Esophagus squamous epithelium (tissue), 4 donors: ENCODE results near the gene SYNE3.

ENCODE experiments used
- CTCF ChIP-seq, 6 experiments: fragments of 450-650 bp in 4 of 6; fragments of 200-600 bp in 2 of 6; sonication (generic) in 2 of 6; IDR thresholded peaks; one replicate each; pipeline ENCODE4 v1.5.1; 2016 to 2019; ENCODE audit warnings: antibody characterized with exemption in 6 of 6, mild to moderate bottlenecking in 4 of 6, moderate library complexity in 4 of 6
- POLR2A ChIP-seq, 4 donors: fragments of 450-650 bp; IDR thresholded peaks; one replicate each; pipeline ENCODE4 v1.6.1; 2017; ENCODE audit warnings: antibody characterized with exemption in 4 of 4, mild to moderate bottlenecking in 4 of 4, moderate library complexity in 3 of 4

GRCh38 chr14:95529216-95529615 is 12.8 kb upstream of the SYNE3 start:
- no peak for TF ChIP-seq POLR2A (IDR thresholded peaks at IDR 0.05)
- no peak for TF ChIP-seq CTCF (IDR thresholded peaks at IDR 0.05)
